Pancreas (tissue), 10 donors: ENCODE data around the gene BCAS3. TPM values are rescaled to one million over a fixed set of nuclear protein-coding genes. Genes with fewer than 3 reads are reported as not detected.

Experiments
- ATAC-seq, 4 donors: fragments of 200-7000 bp; cut with Tn5 transposase; one replicate each; pipeline versions ENCODE4 v1.8.0 to v1.9.1; 2020; ENCODE audit warnings: mild to moderate bottlenecking in 4 of 4, moderate library complexity in 4 of 4
- DNase-seq, 6 donors: peaks; one replicate each; pipeline ENCODE4 v3.0.0-alpha.2; 2020
- FAIRE-seq: peaks from 2 replicates; lab custom pipeline; 2012; peaks lifted over from hg19 to GRCh38; lab: Jason Lieb, UNC
- H3K27ac ChIP-seq, 4 donors: fragments of 200-600 bp; sonication (generic); 1 replicate in 3 of 4; 2 replicates in 1 of 4; pipeline versions ENCODE4 v1.5.0 to v1.8.0; 2020
- H3K27me3 ChIP-seq, 4 donors: fragments of 200-600 bp; one replicate each; pipeline ENCODE4 v1.8.0; 2021
- H3K36me3 ChIP-seq, 3 donors: fragments of 200-600 bp; sonication (generic) in 1 of 3; one replicate each; pipeline versions ENCODE4 v1.5.0 to v1.8.0; 2020 to 2021
- H3K4me1 ChIP-seq, 3 donors: fragments of 200-600 bp; one replicate each; pipeline ENCODE4 v1.8.0; 2021
- H3K4me3 ChIP-seq, 4 donors: fragments of 200-600 bp; sonication (generic) in 2 of 4; one replicate each; pipeline versions ENCODE4 v1.5.0 to v1.8.0; 2020 to 2021
- H3K9me3 ChIP-seq, 4 donors: fragments of 200-600 bp; one replicate each; pipeline ENCODE4 v1.8.0; 2021
- WGBS, 2 donors: extraction: QIAGEN DNeasy Blood & Tissue Kit; methylation state at CpG; one replicate each; pipeline ENCODE4 v1.1.7; 2013; 5-methylcytosine and 5-hydroxymethylcytosine counted together
- intact Hi-C, 3 donors: fragments of 100-400 bp; cut with DNase I; formaldehyde crosslinking; loops; one replicate each; pipeline versions ENCODE4 v1.11.1 to v1.14.2; 2022
- polyA plus RNA-seq, 2 donors: library from polyadenylated mRNA; stranded (reverse); fragments of 200-250 nt; gene quantifications; one replicate each; pipeline ENCODE4 v1.2.3, GENCODE V29; 2013
- total RNA-seq, 6 donors: library from RNA; stranded (reverse); fragmentation: NEBNext Ultra II Directional in 4 of 6; extraction: Animal tissue kit (Norgen Biotek cat#: 25700) in 4 of 6; gene quantifications; one replicate each; pipeline versions ENCODE4 v1.2.1 to v1.2.4, GENCODE V29; 2021 to 2023
- TF ChIP-seq, protein P1 (sequence below), 4 donors: fragments of 200-600 bp; sonication (generic) in 3 of 4; IDR thresholded peaks; one replicate each; pipeline versions ENCODE4 v1.5.0 to v1.8.0; 2021; ENCODE audit warnings: antibody characterized with exemption in 4 of 4
- donor health status: healthy with polysubstance abuse.
- donor health status: DM: no; HTN: no; CAD: no; lungs with moderate emphysema.
- donor health status: DM: no; HTN: no; CAD: no.
- donor health status: control.
- donor health status: control.
- donor health status: Bipolar disorder and iron deficiency.
- donor health status: DM: yes; HTN: yes; CAD: no.
- donor health status: DM: no; HTN: no; CAD: no.
- donor health status: DM: no; HTN: no; CAD: no.
- donor health status: DM: yes; HTN: yes; CAD: no.

BCAS3 gene
- total and polyA plus RNA-seq, 8 donors = 4.6 to 27.7 (median 13.2) TPM

DNA sequence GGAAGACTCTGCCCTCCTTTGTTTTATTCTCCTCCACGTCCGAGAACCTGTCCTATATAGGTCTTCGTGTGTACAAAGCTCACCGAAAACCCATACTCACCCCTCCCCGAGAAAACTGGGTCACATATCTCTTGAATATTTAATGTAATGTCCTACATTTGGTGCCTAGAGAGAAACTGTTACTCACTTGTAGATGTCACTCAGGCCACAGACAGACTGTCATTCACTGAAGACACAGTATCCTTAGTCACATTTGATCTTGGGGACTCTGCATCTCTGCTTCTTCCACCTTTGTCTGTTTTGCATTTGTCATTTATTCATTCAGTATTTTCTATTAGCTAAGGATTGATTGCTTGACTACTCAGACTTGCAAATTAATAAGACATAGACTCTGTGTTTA is 590.2 kb downstream of the BCAS3 start:
- TF ChIP-seq, protein P1, sequence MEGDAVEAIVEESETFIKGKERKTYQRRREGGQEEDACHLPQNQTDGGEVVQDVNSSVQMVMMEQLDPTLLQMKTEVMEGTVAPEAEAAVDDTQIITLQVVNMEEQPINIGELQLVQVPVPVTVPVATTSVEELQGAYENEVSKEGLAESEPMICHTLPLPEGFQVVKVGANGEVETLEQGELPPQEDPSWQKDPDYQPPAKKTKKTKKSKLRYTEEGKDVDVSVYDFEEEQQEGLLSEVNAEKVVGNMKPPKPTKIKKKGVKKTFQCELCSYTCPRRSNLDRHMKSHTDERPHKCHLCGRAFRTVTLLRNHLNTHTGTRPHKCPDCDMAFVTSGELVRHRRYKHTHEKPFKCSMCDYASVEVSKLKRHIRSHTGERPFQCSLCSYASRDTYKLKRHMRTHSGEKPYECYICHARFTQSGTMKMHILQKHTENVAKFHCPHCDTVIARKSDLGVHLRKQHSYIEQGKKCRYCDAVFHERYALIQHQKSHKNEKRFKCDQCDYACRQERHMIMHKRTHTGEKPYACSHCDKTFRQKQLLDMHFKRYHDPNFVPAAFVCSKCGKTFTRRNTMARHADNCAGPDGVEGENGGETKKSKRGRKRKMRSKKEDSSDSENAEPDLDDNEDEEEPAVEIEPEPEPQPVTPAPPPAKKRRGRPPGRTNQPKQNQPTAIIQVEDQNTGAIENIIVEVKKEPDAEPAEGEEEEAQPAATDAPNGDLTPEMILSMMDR (IDR thresholded peaks at IDR 0.05) = no peak
- Histone ChIP-seq H3K27me3 (no peaks in the 10 kb centered on the region), H3K4me3 (no peak overlapping the region), H3K4me1 (peaks cover 0 to 4% (median 0%) of the 10 kb centered on the region in 3 donors), H3K9me3 (no peaks in the 10 kb centered on the region), H3K36me3 (no peaks in the 10 kb centered on the region), H3K27ac (no peak overlapping the region)
- ATAC-seq (no peak), DNase-seq (no peak), FAIRE-seq (no peak)
- intact Hi-C loops = no loop called here
- 94 to 98% methylated on average over 5 of the region's 5 CpGs for WGBS, 2 donors

DNA sequence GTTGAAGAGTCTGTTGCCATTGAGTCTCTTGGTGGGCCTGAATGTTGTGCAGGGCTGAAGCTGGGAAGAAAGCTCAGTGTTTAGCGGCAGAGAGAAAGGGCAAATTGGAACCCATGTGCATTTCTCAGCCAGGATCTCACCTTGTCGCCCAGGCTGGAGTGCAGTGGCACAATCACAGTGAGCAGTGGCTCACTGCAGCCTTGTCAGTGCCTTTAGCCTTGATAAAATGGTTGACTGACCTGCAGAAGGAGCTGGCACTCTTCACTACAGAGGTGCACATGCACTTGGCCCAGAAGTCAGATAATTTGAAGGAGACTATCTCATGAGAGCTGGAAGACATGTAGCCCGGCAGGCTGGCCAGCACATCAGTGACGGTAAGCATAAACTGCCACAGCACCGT is 597.7 kb downstream of the BCAS3 start:
- Histone ChIP-seq H3K9me3 (no peaks in the 10 kb centered on the region), H3K27ac (no peak overlapping the region), H3K27me3 (no peaks in the 10 kb centered on the region), H3K4me1 (no peaks in the 10 kb centered on the region), H3K36me3 (no peaks in the 10 kb centered on the region), H3K4me3 (no peak overlapping the region)
- no peak for FAIRE-seq
- ATAC-seq = no peak
- WGBS, 2 donors = 96% methylated on average over 5 of the region's 5 CpGs
- TF ChIP-seq, protein P1 (IDR thresholded peaks at IDR 0.05) = no peak
- intact Hi-C loops = no loop called here
- DNase-seq = no peak

DNA sequence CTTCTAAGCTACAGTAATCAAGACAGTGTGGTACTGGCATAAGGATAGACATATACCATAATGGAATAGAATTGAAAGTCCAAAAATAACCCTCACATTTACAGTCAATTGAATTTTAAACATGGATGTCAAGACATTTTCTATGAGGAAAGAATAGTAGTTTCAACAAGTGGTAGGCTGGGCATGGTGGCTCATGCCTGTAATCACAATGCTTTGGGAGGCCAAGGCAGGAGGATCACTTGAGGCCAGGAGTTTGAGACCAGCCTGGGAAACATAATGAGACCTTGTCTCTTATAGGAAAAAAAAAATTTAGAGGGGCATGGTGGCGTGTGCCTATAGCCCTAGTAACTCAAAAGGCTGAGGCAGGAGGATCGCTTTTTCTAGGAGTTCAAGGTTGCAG is 599.2 kb downstream of the BCAS3 start:
- intact Hi-C loops = no loop called here
- H3K4me3 ChIP-seq = no peak overlapping the region

DNA sequence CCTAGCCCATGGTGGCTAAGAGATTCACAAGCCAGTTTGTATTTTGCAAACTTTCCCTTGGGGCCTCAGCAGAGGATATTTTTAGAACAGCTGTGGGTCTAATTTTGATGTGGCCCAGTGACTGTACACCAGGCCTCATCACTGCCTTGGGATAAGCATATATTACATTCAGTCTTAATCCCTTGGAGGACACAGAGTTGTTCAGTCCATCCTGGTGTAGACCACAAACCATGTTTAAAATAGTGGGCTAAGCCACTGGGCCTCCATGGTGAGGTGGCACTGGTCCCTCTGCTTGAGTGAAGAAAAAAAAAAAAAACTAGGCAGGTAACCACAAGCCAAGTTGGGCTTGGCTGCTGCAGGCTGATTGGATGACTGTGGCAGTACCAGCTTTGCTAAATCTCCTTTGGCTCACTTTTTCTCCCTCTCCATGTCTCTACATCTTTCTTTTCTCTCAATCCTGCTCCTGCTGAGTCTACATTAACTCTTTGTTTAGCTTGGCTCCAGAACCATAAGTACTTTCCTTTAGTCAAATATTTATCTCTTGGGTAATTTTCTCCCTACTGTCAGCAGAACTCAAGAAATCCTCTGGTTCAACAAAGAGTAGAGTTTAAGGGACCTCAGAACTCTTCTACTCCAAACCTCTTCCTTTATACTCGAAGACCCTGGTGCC is 602.0 kb downstream of the BCAS3 start:
- Histone ChIP-seq H3K4me3 (no peak overlapping the region), H3K9me3 (no peaks in the 10 kb centered on the region), H3K4me1 (no peaks in the 10 kb centered on the region), H3K27me3 (no peaks in the 10 kb centered on the region), H3K36me3 (no peaks in the 10 kb centered on the region), H3K27ac (no peak overlapping the region)
- no peak for FAIRE-seq
- 76 to 80% methylated on average over 1 of the region's 1 CpG for WGBS, 2 donors
- TF ChIP-seq, protein P1 (IDR thresholded peaks at IDR 0.05) = no peak
- no peak for DNase-seq
- intact Hi-C loops = no loop called here
- no peak for ATAC-seq

More for the DNA sequence above, 599.2 kb downstream of the BCAS3 start:
- no peak for DNase-seq
- WGBS, 2 donors = 98 to 99% methylated on average over 2 of the region's 2 CpGs
- no peak for ATAC-seq
- Histone ChIP-seq H3K27ac (no peak overlapping the region), H3K36me3 (no peaks in the 10 kb centered on the region), H3K27me3 (no peaks in the 10 kb centered on the region), H3K4me1 (no peaks in the 10 kb centered on the region), H3K9me3 (no peaks in the 10 kb centered on the region)
- TF ChIP-seq, protein P1 (IDR thresholded peaks at IDR 0.05) = no peak
- no peak for FAIRE-seq

DNA sequence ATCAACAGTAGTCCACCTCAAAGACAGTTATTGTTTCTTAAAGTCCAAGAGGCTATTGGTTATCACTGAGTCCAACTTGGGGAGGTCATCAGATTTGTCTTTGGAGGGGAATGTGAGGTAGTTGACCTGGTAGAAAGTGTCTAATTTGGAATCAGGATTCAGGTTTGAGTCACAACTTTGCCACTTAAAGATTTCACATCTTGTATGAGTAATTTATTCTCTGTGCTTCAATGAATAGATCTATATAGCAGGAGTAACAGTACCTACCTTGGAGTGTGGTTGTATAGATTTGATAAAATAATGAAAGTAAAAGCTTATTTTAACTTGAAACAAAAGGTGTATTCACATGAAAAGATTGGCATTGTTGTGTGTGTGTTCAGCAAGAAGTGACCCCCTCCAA is 602.7 kb downstream of the BCAS3 start:
- ATAC-seq (no peak), FAIRE-seq (no peak), DNase-seq (no peak)
- Histone ChIP-seq H3K27ac (no peak overlapping the region), H3K4me3 (no peak overlapping the region), H3K9me3 (no peaks in the 10 kb centered on the region), H3K4me1 (no peaks in the 10 kb centered on the region), H3K27me3 (no peaks in the 10 kb centered on the region), H3K36me3 (no peaks in the 10 kb centered on the region)
- TF ChIP-seq, protein P1 (IDR thresholded peaks at IDR 0.05) = no peak
- intact Hi-C loops = no loop called here
